Cardiac fibroblast (primary cell): ENCODE measurements around the gene MIB2.
"Not testable (repeated sequence)": the region's sequence is repeated elsewhere in the genome, so short reads cannot be mapped to it uniquely, and the experiment has no call there.

Source experiments
- DNase-seq, 2 donors: peaks; one replicate each; pipeline versions ENCODE4 v3.0.0 to v3.0.0-alpha.2; 2010; ENCODE audit warnings: low read depth in 2 of 2
- H3K4me3 ChIP-seq, 2 donors: replicated peaks in 1 of 2; 1 replicate in 1 of 2; 2 replicates in 1 of 2; pipeline ENCODE4 v1.5.1; 2011; ENCODE audit warnings: low read depth in 2 of 2, low read length in 2 of 2, mild to moderate bottlenecking in 2 of 2, moderate library complexity in 1 of 2
- TF ChIP-seq, protein P1 (sequence below): IDR thresholded peaks from one replicate; pipeline ENCODE4 v1.5.1; 2011; ENCODE audit warnings: low read depth, mild to moderate bottlenecking, low read length, inconsistent platforms

Gene MIB2

DNA sequence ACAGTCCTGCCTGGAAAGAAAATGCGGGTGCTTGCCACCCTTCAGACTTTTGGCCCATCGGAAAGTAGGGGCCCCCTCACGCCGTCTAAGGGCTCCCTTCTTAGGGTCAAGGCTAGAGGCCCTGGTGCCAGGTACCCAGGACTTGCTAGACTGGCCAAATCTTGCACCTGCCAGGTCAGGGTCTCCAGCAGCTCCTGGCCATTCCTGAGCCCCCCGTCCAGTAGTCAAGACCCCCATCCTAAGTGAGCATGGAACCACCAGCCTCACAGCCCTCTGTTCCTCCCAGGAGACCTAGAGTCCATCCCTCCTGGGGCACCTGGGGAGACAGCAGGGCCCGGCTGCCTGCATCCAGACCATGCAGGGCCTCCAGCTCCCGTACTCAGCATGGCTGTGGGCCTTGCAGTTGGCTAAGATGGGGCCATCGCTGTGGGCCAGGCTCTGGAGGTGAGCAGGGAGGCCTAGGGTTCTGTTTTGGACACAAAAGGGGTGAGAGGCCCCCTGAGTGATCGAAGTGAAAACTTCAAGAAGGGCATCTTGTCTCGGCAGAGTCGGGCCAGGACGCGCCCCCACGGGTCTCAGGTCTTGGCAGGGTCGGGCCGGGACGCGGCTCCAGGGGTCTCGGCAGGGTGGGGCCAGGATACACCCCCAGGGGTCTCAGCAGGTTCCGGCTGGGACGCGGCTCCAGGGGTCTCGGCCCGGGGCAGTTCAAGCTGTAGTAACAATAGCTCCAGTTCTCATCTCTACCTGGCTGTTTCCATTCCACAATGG lies 21.3 kb upstream of the MIB2 start:
- no peak overlapping the region for H3K4me3 ChIP-seq
- TF ChIP-seq, protein P1, sequence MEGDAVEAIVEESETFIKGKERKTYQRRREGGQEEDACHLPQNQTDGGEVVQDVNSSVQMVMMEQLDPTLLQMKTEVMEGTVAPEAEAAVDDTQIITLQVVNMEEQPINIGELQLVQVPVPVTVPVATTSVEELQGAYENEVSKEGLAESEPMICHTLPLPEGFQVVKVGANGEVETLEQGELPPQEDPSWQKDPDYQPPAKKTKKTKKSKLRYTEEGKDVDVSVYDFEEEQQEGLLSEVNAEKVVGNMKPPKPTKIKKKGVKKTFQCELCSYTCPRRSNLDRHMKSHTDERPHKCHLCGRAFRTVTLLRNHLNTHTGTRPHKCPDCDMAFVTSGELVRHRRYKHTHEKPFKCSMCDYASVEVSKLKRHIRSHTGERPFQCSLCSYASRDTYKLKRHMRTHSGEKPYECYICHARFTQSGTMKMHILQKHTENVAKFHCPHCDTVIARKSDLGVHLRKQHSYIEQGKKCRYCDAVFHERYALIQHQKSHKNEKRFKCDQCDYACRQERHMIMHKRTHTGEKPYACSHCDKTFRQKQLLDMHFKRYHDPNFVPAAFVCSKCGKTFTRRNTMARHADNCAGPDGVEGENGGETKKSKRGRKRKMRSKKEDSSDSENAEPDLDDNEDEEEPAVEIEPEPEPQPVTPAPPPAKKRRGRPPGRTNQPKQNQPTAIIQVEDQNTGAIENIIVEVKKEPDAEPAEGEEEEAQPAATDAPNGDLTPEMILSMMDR, result no peak
- no peak for DNase-seq

DNA sequence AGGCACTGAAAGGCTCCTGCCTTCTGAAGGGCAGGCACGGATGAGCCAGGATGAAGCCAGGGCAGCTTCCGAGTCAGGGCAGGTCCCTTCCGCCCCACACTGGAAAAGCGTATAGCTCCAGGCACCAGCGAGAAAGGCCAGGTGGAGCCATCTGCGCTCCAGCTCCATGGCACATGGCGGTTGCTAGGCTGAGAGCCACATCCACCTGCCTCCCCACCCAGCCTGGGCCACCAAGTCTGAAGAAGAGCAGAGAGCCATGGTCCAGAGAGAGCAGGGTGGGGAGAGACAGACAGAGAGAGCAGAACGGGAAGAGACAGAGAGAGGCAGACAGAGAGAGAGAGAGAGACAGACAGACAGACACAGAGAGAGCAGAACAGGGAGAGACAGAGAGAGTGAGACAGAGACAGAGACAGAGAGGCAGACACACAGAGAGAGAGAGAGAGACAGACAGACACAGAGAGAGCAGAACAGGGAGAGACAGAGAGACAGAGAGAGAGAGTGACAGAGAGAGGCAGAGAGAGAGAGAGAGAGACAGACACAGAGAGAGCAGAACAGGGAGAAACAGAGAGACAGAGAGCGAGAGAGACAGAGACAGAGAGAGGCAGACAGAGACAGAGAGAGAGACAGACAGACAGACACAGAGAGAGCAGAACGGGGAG lies 20.6 kb upstream of the MIB2 start:
- DNase-seq, result no peak
- TF ChIP-seq, protein P1, result no peak
- no peak overlapping the region for H3K4me3 ChIP-seq

DNA sequence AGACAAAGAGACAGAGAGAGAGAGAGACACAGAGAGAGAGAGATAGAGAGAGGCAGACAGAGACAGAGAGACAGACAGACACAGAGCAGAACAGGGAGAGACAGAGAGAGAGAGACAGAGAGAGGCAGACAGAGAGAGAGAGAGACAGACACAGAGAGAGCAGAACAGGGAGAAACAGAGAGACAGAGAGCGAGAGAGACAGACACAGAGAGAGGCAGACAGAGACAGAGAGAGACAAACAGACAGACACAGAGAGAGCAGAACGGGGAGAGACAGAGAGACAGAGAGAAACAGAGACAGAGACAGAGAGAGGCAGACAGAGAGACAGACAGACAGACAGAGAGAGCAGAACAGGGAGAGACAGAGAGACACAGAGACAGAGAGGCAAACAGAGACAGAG lies 20.0 kb upstream of the MIB2 start:
- H3K4me3 ChIP-seq, DNase-seq: not testable (repeated sequence)

DNA sequence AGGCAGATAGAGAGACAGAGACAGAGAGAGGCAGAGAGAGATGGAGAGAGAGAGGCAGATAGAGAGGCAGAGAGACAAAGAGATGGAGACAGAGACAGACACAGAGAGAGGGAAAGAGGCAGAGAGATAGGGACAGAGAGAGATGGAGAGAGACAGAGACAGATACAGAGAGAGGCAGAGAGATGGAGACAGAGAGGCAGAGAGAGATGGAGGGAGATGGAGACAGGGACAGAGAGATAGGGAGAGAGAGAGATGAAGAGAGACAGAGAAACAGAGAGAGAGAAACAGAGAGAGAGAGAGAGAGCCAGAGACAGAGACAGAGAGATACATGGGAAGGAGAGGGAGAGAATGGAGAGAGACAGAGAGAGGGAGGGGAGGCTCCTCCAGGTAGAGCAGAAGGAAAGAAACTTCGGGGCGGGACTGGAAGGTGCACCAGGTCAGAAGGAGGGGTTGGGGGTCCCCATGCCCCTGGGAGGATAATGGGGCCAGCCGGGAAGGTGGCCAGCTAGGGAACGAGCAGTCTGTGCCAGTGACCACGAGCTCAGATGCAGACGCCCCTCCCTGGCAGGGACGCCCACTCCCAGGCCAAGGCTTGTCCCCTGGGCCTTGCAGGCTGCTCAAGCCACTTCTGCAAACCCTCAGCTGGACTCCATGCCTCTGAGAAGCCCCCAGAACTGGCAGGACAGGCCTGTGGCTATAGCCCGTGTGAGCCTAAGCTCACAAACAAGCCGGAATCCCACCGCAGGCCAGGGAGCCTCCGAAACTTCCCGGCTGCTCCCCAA lies 18.6 kb upstream of the MIB2 start:
- TF ChIP-seq, protein P1, result no peak
- no peak overlapping the region for H3K4me3 ChIP-seq
- no peak for DNase-seq

DNA sequence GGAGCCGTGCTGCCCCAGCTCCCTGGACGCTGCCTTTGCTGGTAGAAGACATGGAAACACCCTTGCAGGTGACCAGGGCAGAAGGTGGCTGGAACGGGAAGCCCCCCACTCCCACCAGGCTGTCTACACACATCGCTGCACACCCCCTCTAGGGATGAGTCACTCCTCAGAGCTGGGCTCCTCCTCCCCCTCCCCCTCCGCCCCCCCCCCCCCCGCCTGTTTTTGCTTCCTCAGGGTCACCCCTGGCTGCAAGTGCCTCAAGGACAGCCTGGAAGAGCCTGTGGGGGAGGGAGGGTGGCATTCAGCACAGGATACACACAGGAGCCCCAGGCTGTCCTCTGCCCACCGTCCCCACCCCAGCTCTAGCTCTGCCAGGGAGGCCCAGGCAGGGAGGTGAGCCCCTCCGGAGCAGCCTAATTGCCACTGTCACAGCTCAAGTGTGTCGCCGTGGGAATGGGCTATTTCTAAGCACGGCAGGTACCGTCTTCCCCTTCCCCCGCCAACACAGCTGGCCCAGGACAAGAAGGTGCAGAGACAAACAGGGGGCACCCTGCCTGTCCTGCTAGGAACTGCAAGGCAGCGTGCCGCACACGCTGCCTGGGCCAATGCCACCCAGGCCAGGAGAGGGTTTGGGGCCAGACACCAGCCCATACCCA lies 17.9 kb upstream of the MIB2 start:
- peak in 1 of 2 donors; percentile 16 for DNase-seq
- no peak overlapping the region for H3K4me3 ChIP-seq

DNA sequence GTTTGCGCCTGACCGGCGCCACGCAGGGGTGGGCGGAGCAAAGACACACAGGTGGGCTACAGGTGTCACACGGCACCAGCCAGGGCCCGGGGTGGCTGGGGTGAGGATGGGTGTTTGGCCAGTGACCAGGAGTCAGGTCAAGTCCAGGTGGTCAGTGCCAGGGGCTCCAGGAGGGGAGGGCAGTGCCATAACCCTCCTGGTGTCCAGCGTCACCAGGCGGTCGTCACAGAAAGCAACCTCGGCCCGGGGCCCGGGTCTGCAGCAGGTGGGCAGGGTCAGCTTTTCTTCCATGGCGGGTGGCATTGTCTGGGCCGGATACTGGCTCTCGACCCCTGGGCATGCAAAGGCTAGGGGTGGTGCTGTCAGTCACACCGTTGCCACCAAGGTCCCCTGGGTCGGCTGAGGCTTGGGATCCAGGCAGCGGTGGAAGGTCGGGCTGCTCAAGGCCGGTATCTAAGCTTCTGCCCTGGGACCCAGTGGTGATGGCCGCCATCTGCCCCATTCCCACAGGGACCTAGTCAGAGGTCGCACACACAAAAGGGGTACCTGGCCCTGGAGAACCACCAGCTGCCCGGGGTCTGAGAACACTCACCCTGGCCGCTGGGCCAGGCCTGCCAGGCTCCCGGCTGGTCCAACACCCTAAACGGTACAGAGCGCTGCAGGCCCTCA lies 17.1 kb upstream of the MIB2 start:
- no peak overlapping the region for H3K4me3 ChIP-seq
- TF ChIP-seq, protein P1, result no peak
- DNase-seq, result no peak

More for the DNA sequence above, 17.9 kb upstream of the MIB2 start:
- TF ChIP-seq, protein P1, result peak; percentile 59
